Osteoblast (primary cell): ENCODE measurements around the gene KRT15. TPM values are rescaled to one million over a fixed set of nuclear protein-coding genes. Genes with fewer than 3 reads are reported as not detected.
A peak's percentile ranks its signal among the peaks of the same experiment; 100 is the strongest.

Source experiments
- DNase-seq: peaks from one replicate; pipeline ENCODE4 v3.0.0; 2011; ENCODE audit warnings: low spot score, mixed read lengths; ENCODE audit not compliant: insufficient read length; ENCODE audit errors: missing footprints
- H2AFZ ChIP-seq: 2 replicates; pipeline ENCODE4 v1.6.0; 2011; ENCODE audit warnings: mild to moderate bottlenecking, low read length
- H3K27ac ChIP-seq: 2 replicates; pipeline ENCODE4 v1.5.1; 2011; ENCODE audit warnings: mild to moderate bottlenecking, low read depth, low read length, moderate library complexity
- H3K27me3 ChIP-seq: 2 replicates; pipeline ENCODE4 v1.6.0; 2012; ENCODE audit warnings: mild to moderate bottlenecking, control low read depth, inconsistent platforms, low read length, moderate library complexity; ENCODE audit not compliant: insufficient read depth
- H3K36me3 ChIP-seq: 2 replicates; pipeline ENCODE4 v1.5.1; 2011; ENCODE audit warnings: mild to moderate bottlenecking, low read length, control low read depth, moderate library complexity; ENCODE audit not compliant: insufficient read depth
- H3K4me1 ChIP-seq: 2 replicates; pipeline ENCODE4 v1.5.1; 2011; ENCODE audit warnings: mild to moderate bottlenecking, low read length, control low read depth, moderate library complexity; ENCODE audit not compliant: insufficient read depth
- H3K4me2 ChIP-seq: 2 replicates; pipeline ENCODE4 v1.6.0; 2011; ENCODE audit warnings: mild to moderate bottlenecking, low read length; ENCODE audit not compliant: insufficient read depth
- H3K4me3 ChIP-seq: fragments of 200-600 bp; sonication (generic); 3 replicates; pipeline ENCODE4 v1.5.1; 2012; ENCODE audit warnings: mild to moderate bottlenecking, low read length, inconsistent platforms; ENCODE audit not compliant: insufficient read depth
- H3K79me2 ChIP-seq: 2 replicates; pipeline ENCODE4 v1.6.0; 2012; ENCODE audit warnings: mild to moderate bottlenecking, low read length, control low read depth, inconsistent platforms; ENCODE audit not compliant: insufficient read depth
- H3K9me3 ChIP-seq: 2 replicates; pipeline ENCODE4 v1.5.1; 2011; ENCODE audit warnings: low read depth, low read length, control low read depth
- H4K20me1 ChIP-seq: 2 replicates; pipeline ENCODE4 v1.6.0; 2012; ENCODE audit warnings: mild to moderate bottlenecking, low read length, control low read depth; ENCODE audit not compliant: insufficient read depth
- CTCF ChIP-seq: IDR thresholded peaks from 2 replicates; pipeline ENCODE4 v1.5.1; 2011; ENCODE audit warnings: mild to moderate bottlenecking, low read depth, low read length, moderate library complexity; ENCODE audit errors: extremely low read depth
- total RNA-seq: library from RNA; depleted of rRNA; stranded (reverse); fragments of >200 nt; gene quantifications from 2 replicates; pipeline ENCODE4 v1.2.3, GENCODE V29; 2012

The KRT15 gene
- total RNA-seq, 1 donor = 0.72 TPM

DNA sequence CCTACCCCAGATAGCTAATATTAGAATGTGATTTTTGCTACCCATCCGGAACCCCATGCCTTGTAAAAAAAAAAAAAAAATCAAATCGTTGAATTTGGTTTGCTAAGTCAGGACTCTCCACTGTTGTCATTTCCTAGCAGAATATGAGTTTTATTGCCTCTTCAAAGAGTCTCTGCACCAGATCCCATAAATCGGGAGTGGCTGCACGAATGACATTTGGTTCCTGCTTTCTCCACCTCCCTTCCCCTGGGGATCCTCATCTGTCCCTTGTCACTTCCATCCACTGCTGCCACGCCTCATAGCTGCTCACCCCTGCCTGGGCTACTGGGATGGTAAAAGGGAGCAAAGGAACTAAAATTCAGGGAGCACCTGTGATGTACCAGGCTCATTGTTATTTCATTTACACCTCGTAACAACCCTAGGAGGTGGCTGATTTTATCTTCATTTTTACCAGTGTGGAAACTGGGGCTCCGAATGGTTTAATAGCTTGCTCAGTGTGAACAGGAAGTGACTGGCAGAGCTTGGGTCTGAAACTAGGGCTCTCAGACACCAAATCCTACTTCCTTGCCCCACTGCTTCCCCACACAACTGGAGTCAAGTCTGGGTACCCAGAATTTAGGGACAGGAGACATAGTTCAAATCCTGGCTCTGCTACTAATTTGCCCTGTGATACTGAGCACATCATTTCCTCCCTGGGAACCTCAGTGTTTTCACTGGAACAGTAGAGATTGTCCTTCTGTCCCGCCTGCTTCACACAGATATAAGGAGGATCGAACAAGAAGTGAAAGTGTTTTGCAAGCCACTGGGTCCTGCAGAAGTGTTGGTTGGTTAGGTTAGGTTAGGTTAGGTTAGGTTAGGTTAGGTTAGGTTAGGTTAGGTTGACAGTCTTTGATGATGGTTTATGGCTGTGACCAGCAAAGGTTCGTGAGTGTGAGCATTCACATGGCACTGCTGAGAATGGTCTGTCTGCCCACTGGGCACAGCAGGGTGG is 28.4 kb downstream of the KRT15 start:
- no peak for DNase-seq
- H3K27me3 ChIP-seq = no peaks in the 10 kb centered on the region
- H3K4me2 ChIP-seq = no peak overlapping the region
- H3K36me3 ChIP-seq = no peaks in the 10 kb centered on the region
- no peak overlapping the region for H2AFZ ChIP-seq
- H3K4me1 ChIP-seq = peaks cover 7% of the 10 kb centered on the region
- H3K4me3 ChIP-seq = no peak overlapping the region
- no peaks in the 10 kb centered on the region for H3K9me3 ChIP-seq
- no peaks in the 10 kb centered on the region for H3K79me2 ChIP-seq
- H4K20me1 ChIP-seq = no peaks in the 10 kb centered on the region
- TF ChIP-seq CTCF = no peak
- H3K27ac ChIP-seq = no peak overlapping the region

GRCh38 chr17:41489531-41489930 is 29.2 kb downstream of the KRT15 start, which contains the start of gene KRT36:
Gene KRT36 (minus strand): TSS chr17:41489910. CDS start chr17:41489864, 46 bp downstream.
- H3K36me3 ChIP-seq = no peaks in the 10 kb centered on the region
- TF ChIP-seq CTCF = no peak
- no peak for DNase-seq
- peaks cover 4% of the 10 kb centered on the region for H3K4me1 ChIP-seq
- H3K4me3 ChIP-seq = no peak within 1 kb of the TSS
- H3K27ac ChIP-seq = no peak within 1 kb of the TSS
- H3K4me2 ChIP-seq = no peak within 1 kb of the TSS
- H3K27me3 ChIP-seq = no peaks in the 10 kb centered on the region
- H3K9me3 ChIP-seq = no peaks in the 10 kb centered on the region
- H3K79me2 ChIP-seq = no peaks in the 10 kb centered on the region
- H2AFZ ChIP-seq = no peak within 1 kb of the TSS
- H4K20me1 ChIP-seq = no peaks in the 10 kb centered on the region

DNA sequence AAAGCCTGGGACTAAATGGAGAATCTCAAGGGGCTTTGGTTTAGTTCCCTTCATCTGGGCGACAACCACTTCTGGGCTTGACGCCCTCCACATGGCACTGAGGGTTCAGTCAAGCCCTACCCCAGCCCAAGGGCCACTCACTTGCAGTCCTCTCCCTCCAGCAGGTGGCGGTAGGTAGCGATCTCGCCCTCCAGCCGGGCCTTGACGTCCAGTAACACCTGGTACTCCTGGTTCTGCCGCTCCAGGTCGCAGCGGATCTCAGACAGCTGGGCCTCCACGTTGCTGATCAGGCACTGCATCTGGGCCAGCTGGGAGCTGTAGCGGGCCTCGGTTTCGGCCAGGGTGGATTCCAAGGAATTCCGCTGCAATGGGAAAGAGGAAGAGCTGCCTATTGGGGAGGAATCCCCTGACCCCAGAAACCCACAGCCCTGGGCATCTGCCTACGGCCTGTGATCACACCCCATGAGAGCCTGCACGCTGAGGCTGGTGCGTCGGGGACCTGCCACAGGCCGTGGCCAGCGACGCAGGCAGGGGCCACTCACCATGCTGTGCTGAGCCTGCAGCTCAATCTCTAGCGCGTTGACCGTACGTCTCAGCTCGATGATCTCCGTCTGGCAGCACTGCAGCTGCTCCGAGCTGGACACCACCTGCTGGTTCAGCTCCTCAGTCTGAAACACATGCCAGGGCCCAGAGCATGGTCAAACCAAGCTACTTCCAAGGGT is 31.7 kb downstream of the KRT15 start:
- Histone ChIP-seq H3K36me3 (no peaks in the 10 kb centered on the region), H4K20me1 (no peaks in the 10 kb centered on the region), H3K79me2 (no peaks in the 10 kb centered on the region), H3K4me1 (no peaks in the 10 kb centered on the region), H3K4me3 (no peak overlapping the region), H2AFZ (no peak overlapping the region), H3K27me3 (no peaks in the 10 kb centered on the region), H3K4me2 (no peak overlapping the region), H3K27ac (no peak overlapping the region), H3K9me3 (no peaks in the 10 kb centered on the region)
- TF ChIP-seq CTCF = peak; percentile 14
- DNase-seq = no peak

- no peak for DNase-seq
- Histone ChIP-seq H3K4me2 (no peak overlapping the region), H3K27me3 (no peaks in the 10 kb centered on the region), H3K4me1 (no peaks in the 10 kb centered on the region), H3K4me3 (no peak overlapping the region), H4K20me1 (no peaks in the 10 kb centered on the region), H3K27ac (no peak overlapping the region), H3K36me3 (no peaks in the 10 kb centered on the region), H3K79me2 (no peaks in the 10 kb centered on the region), H2AFZ (no peak overlapping the region), H3K9me3 (no peaks in the 10 kb centered on the region)
- TF ChIP-seq CTCF = no peak
These were observed 32.4 kb downstream of the KRT15 start for GRCh38 chr17:41486316-41486715.
